Right cardiac atrium (tissue), 5 donors: ENCODE results near the gene CAMK2B. TPM values are rescaled to one million over a fixed set of nuclear protein-coding genes. Genes with fewer than 3 reads are reported as not detected.

Source experiments
- ATAC-seq, 2 donors: fragments of 200-7000 bp; cut with Tn5 transposase; one replicate each; pipeline versions ENCODE4 v1.8.0 to v1.9.1; 2020; ENCODE audit warnings: moderate library complexity in 2 of 2, mild to moderate bottlenecking in 1 of 2
- DNase-seq, 3 donors: peaks; one replicate each; pipeline ENCODE4 v3.0.0-alpha.2; 2020
- H3K27ac ChIP-seq: one replicate; pipeline ENCODE4 v1.5.1; 2013; ENCODE audit warnings: mild to moderate bottlenecking, low read length, control low read depth, moderate library complexity
- H3K27me3 ChIP-seq: one replicate; pipeline ENCODE4 v1.6.1; 2013; ENCODE audit not compliant: control insufficient read depth, insufficient read depth
- H3K4me1 ChIP-seq: one replicate; pipeline ENCODE4 v1.6.1; 2013; ENCODE audit warnings: low read length; ENCODE audit not compliant: control insufficient read depth, insufficient read depth
- H3K4me3 ChIP-seq: one replicate; pipeline ENCODE4 v1.5.1; 2013; ENCODE audit warnings: low read length, control low read depth
- H3K9me3 ChIP-seq: one replicate; pipeline ENCODE4 v1.6.1; 2013; ENCODE audit warnings: low read length; ENCODE audit not compliant: control insufficient read depth
- WGBS: extraction: QIAGEN DNeasy Blood & Tissue Kit; methylation state at CpG from one replicate; pipeline ENCODE4 v1.1.7; 2013; 5-methylcytosine and 5-hydroxymethylcytosine counted together
- intact Hi-C, 4 donors: fragments of 100-400 bp; cut with DNase I; formaldehyde crosslinking; loops; one replicate each; pipeline versions ENCODE4 v1.11.0 to v1.14.0; 2022 to 2023
- polyA plus RNA-seq: library from polyadenylated mRNA; stranded (reverse); fragments of 200-250 nt; gene quantifications from one replicate; pipeline ENCODE4 v1.2.3, GENCODE V29; 2013
- total RNA-seq, 4 donors: library from RNA; stranded (reverse); fragmentation: NEBNext Ultra II Directional; extraction: Animal tissue kit (Norgen Biotek cat#: 25700); gene quantifications; one replicate each; pipeline ENCODE4 v1.2.1, GENCODE V29; 2021
- donor health status: healthy with polysubstance abuse.
- donor health status: DM: no; HTN: yes; CAD: no.
- donor health status: DM: no; HTN: no; CAD: no.
- donor health status: DM: no; HTN: yes; CAD: no; lungs with severe emphysema.
- donor health status: DM: yes; HTN: yes; CAD: no.

CAMK2B gene
- total and polyA plus RNA-seq, 5 donors, result 79.7 to 134 (median 105) TPM

DNA sequence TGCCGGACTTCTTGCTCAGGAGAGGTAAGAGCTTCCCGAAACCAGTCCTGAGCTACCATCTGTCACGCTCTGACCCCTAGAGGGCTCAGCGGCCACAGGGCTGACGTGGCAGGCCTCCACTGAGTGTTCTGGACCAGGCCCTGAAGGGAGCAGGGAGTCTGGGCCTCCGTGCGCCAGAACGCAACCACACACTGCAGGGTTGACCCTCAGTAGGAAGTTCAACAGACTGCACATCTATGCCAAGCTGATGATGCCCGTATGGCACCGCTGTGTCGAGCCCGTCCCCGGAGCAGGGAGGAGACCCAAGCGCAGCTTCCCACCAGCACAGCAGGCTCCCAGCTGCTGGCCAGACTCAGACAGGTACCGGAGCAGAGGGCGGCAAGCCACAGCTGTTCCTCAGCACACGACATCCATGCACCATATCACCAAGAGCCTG lies 39.2 kb downstream of the CAMK2B start:
- DNase-seq (peak; percentile 27 to 46 (median 43)), ATAC-seq (peak; percentile 5 to 10)
- 82% methylated on average over 17 of the region's 17 CpGs for WGBS
- Histone ChIP-seq H3K4me3 (no peak overlapping the region), H3K4me1 (peaks cover 16% of the 10 kb centered on the region), H3K27ac (no peak overlapping the region), H3K27me3 (no peaks in the 10 kb centered on the region), H3K9me3 (no peaks in the 10 kb centered on the region)
- intact Hi-C loops, result no loop called here

DNA sequence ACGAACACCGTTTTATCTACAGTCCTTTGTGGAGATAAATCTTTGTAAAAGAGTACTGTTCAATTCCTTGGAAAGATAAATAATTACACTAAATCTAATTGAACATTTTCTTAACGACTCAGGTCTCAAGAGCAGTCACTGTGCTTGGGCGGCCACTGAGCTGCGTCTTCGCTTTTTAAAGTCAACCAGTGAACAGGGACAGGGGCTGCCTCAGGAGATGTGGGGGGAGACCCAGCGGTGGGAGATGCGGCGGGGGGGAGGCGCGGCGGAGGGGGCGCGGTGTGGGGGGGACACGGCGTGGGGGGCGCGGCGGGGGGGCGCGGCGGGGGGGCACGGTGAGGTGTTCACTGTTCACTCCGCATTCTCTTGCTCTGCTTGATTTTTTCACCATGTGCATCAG lies 39.8 kb downstream of the CAMK2B start:
- DNase-seq (peak; percentile 3 to 39 (median 6)), ATAC-seq (no peak)
- Histone ChIP-seq H3K4me1 (peaks cover 13% of the 10 kb centered on the region), H3K4me3 (no peak overlapping the region), H3K27ac (no peak overlapping the region), H3K9me3 (no peaks in the 10 kb centered on the region), H3K27me3 (no peaks in the 10 kb centered on the region)
- WGBS, result 85% methylated on average over 24 of the region's 24 CpGs
- intact Hi-C loops, result no loop called here

DNA sequence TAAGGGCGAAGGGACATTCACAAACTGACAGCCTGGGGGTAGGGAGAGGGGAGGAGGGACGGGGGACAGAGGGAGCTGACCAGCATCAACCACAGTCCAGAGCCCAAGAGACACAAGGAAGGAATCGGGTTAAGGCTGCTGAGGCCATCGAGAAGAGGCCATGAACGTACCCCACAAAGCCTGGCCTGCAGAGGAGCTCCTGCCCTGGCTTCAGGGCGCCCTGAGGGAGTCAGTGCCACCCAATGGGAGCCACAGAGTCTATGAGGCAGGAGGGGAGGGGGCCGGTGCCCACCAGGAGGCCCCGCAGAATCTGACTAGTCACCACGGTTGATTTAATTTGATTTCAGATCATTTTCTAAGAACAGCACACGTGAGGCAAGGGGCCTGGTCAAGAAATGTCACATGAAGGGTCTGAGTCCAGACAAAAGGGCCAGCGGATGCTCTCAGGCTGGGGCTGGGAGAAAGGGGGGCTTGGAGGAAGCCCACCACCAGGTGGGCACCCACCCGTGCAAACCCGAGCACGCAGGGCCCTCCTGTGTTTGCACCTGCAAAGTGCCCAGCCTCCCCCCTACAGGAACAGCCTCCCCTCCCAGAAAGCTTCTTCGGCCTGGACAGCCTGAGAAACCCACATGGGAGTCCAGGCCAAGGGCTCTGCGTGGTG lies 40.4 kb downstream of the CAMK2B start:
- intact Hi-C loops, result no loop called here

DNA sequence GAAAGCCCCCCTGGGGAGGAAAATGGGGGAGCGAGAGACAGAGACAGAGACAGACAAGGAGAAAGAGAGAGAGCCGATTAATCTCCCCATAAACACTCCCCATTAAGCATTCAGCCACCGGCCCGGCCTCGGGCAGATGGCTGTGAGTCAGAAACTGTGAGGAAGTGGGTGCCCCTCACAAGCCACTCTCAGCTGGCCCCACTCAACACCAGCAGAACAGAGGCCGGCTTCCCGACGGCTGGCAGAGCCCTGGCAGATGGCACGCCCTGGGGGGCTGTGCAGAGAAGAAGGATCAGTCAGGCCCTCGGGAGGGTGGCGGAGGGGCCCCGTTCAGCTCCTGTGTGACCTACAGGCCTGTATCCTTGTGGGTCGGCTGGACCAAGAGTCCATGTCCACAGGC lies 41.2 kb downstream of the CAMK2B start:
- ATAC-seq (no peak), DNase-seq (peak; percentile 8 to 50 (median 32))
- Histone ChIP-seq H3K27ac (peak overlapping the region; percentile 39), H3K9me3 (no peaks in the 10 kb centered on the region), H3K4me3 (no peak overlapping the region), H3K4me1 (peaks cover 4% of the 10 kb centered on the region), H3K27me3 (no peaks in the 10 kb centered on the region)
- intact Hi-C loops, result no loop called here
- WGBS, result 65% methylated on average over 13 of the region's 13 CpGs

More for the DNA sequence above, 40.4 kb downstream of the CAMK2B start:
- ATAC-seq, result no peak
- peak in 2 of 3 donors; percentile 4 to 32 for DNase-seq
- no peaks in the 10 kb centered on the region for H3K9me3 ChIP-seq
- no peak overlapping the region for H3K4me3 ChIP-seq
- H3K27me3 ChIP-seq, result no peaks in the 10 kb centered on the region
- peaks cover 11% of the 10 kb centered on the region for H3K4me1 ChIP-seq
- WGBS, result 81% methylated on average over 16 of the region's 16 CpGs
- no peak overlapping the region for H3K27ac ChIP-seq

DNA sequence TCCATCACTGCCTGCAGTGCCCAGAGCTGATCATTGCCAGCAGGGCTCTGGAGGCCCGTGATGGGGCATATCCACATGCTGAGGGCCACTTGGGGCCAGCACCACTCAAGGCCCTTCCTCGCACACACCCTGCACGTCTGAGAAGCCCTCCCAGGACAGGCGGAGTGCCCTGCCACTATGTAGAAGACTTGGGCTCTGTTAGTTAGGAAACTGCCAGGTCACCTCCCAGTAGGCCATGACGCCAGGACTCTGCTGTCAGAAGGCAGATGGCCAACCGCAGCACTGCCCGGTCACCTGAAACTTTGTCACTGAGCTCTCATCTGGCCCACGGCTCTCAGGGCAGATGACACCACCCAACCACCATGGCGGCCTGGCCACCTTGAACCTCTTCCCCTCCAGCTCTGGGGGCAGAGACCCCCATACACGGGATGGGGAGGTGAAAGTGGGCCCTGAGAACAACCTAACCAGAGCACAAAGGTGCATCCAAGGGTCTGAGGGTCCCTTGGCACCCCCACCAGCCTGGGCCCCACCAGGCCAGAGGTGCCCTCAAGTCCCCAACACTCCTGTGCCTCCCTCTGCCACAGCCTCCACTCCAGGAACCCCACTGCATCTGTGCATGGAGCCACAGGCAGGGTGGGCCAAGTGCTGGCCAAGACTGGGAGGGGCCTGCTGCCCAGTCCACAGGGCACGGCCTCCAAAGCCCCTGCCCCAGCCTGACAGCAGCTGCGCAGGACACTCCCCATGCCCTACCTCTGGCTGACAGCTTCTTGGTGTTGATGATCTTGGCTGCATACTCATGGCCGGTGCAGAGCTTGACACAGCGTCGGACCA lies 41.8 kb downstream of the CAMK2B start:
- Histone ChIP-seq H3K9me3 (no peaks in the 10 kb centered on the region), H3K4me1 (no peaks in the 10 kb centered on the region), H3K27ac (peak overlapping the region; percentile 59), H3K4me3 (no peak overlapping the region), H3K27me3 (no peaks in the 10 kb centered on the region)
- ATAC-seq, result peak; percentile 42 to 51
- intact Hi-C loops, result no loop called here
- peak; percentile 31 to 76 (median 74) for DNase-seq
- 74% methylated on average over 15 of the region's 15 CpGs for WGBS

DNA sequence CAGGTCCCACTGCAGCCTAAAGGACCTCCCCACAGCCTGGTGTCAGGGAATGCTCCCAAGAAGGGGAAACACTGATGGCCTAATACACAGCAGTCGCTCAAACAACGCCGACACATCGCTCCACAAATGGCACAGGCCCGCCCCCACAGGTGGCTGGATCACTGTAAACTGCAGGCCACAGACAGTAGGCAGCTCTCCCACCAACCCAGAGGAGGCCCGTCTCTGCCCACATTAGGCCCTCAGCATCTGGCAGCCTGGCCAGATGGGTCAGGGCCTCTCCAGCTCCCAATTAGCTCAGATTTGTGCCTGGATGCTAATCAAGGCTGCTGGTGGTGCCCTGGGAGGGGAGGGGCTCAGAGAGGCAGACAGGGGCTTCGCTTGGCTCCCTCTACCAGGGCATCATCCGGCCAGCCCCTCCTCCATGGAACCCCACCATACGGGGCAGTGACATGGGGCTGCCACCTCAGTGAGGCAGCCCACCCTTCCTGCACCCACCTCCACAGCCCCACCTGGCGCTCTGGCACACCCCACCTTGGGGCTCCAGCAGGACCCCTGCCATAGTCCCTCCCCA lies 42.7 kb downstream of the CAMK2B start:
- Histone ChIP-seq H3K27me3 (no peaks in the 10 kb centered on the region), H3K4me1 (peaks cover 2% of the 10 kb centered on the region), H3K9me3 (no peaks in the 10 kb centered on the region), H3K27ac (peak overlapping the region; percentile 59), H3K4me3 (no peak overlapping the region)
- WGBS, result 85% methylated on average over 10 of the region's 10 CpGs
- intact Hi-C loops, result no loop called here
- ATAC-seq (no peak), DNase-seq (peak in 2 of 3 donors; percentile 11 to 32)

DNA sequence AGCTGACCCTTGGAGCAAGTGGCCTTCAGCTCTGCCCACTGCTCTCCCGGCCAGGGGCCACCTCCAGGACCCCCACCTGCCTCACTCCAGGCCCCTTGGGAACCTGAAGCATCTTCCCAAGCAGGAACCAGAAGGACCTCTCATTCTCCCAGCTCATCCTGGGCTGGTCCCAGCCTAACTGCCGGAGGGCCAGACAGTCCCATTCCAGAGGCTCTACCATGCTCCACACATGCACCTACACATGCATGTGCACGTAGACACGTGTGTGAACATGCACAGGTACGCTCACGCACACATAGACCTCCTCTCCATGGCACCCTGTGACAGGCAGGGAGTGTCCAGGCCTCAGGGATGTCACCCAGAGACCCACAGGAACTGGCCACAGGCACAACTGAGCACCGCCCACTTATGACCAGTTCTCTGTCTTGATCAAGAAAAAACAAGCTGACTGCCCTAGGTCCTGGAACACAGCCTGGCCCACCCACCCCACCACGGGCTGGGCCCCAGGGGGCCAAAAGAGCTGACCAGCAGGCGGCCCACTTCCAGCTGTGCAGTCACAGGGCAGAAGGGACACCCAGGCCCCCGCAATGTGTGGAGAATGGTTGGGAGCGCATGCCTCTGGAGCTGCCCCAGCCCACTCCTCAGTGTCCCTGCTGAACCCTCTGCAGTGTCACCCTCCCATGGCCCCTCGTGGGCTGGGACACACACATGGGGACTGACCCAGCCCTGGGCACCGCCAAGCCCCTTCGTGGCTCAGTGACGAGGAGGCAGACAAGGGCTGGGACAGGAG lies 43.4 kb downstream of the CAMK2B start:
- Histone ChIP-seq H3K4me3 (no peak overlapping the region), H3K4me1 (peaks cover 4% of the 10 kb centered on the region), H3K9me3 (no peaks in the 10 kb centered on the region), H3K27ac (no peak overlapping the region), H3K27me3 (no peaks in the 10 kb centered on the region)
- 75% methylated on average over 15 of the region's 15 CpGs for WGBS
- intact Hi-C loops, result no loop called here
- DNase-seq, result peak in 2 of 3 donors; percentile 10 to 33
- no peak for ATAC-seq

DNA sequence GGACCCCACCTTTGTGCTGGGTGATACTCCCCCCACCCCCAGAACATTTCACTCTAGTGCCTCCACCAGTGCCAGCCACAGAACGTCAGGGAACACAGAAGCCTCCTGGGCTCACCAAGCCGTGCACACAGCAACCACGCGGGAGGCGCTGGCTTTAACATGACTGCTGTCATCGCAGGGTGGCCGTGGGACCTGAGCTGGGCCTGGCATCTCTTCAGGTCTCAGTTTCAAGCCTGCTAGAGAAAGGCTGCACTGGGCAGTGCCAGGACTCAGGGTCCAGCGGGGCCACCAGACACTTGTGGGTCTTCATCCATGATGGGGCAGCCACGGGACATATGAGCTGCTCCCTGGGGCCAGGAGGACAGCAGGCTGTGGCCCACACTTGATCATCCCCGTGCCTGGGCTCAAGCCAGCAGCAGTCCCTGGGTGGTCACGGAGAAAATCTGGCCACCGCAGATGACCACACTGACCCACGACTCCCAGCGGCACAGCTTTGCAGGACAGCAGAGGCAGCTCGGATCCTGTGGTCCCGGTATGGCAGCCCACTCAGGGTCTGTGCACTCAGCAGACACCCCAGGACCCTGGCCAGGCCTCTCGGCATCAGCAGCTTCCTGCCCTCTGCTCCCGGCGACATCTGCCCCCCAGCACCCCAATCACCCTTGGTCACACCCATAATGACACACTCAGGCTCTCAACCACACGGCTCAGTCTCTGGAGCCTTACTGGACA lies 44.2 kb downstream of the CAMK2B start:
- 74% methylated on average over 20 of the region's 20 CpGs for WGBS
- no peaks in the 10 kb centered on the region for H3K9me3 ChIP-seq
- no peaks in the 10 kb centered on the region for H3K27me3 ChIP-seq
- H3K27ac ChIP-seq, result no peak overlapping the region
- DNase-seq (peak; percentile 15 to 57 (median 50)), ATAC-seq (no peak)
- H3K4me3 ChIP-seq, result no peak overlapping the region
- H3K4me1 ChIP-seq, result peaks cover 4% of the 10 kb centered on the region
- intact Hi-C loops, result no loop called here

DNA sequence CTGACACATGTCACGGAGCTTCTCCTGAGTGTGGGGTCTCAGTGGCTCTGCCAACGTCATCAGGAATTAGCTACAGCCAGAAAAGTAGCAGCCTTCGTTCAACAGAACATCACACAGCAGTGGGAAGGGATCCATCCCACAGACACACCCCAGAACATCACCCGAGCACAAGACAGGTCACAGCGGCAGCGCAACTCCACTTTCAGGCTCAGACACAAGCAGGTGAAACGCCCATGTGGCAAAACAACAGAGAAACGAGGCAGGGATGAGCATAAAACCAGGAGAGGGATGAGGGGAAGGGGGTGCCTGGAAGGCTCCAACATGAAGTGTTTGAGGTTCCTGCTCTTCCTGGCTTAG lies 44.8 kb downstream of the CAMK2B start:
- ATAC-seq (no peak), DNase-seq (peak in 1 of 3 donors; percentile 18)
- H3K9me3 ChIP-seq, result no peaks in the 10 kb centered on the region
- intact Hi-C loops, result no loop called here
- peaks cover 4% of the 10 kb centered on the region for H3K4me1 ChIP-seq
- no peaks in the 10 kb centered on the region for H3K27me3 ChIP-seq
- no peak overlapping the region for H3K4me3 ChIP-seq
- no peak overlapping the region for H3K27ac ChIP-seq
- WGBS, result 72% methylated on average over 8 of the region's 8 CpGs
